Fibroblast of villous mesenchyme (primary cell): ENCODE data around the gene COL4A1. TPM values are rescaled to one million over a fixed set of nuclear protein-coding genes. Genes with fewer than 3 reads are reported as not detected.
"Not testable (repeated sequence)": the region's sequence is repeated elsewhere in the genome, so short reads cannot be mapped to it uniquely, and the experiment has no call there.

Experiments
- DNase-seq: peaks from one replicate; pipeline ENCODE4 v3.0.0-alpha.2; 2010; ENCODE audit warnings: low read depth
- H3K4me3 ChIP-seq: 2 replicates; pipeline ENCODE4 v1.5.1; 2011; ENCODE audit warnings: low read depth, mild to moderate bottlenecking, low read length
- total RNA-seq: library from RNA; depleted of rRNA; stranded (reverse); fragments of >200 nt; gene quantifications from 2 replicates; pipeline ENCODE4 v1.2.3, GENCODE V29; 2012
- TF ChIP-seq, protein P1 (sequence below): IDR thresholded peaks from 2 replicates; pipeline ENCODE4 v1.5.1; 2012; ENCODE audit warnings: low read depth, mild to moderate bottlenecking, low read length; ENCODE audit not compliant: insufficient read depth

The COL4A1 gene
- total RNA-seq, 1 donor: 1,391 TPM

DNA sequence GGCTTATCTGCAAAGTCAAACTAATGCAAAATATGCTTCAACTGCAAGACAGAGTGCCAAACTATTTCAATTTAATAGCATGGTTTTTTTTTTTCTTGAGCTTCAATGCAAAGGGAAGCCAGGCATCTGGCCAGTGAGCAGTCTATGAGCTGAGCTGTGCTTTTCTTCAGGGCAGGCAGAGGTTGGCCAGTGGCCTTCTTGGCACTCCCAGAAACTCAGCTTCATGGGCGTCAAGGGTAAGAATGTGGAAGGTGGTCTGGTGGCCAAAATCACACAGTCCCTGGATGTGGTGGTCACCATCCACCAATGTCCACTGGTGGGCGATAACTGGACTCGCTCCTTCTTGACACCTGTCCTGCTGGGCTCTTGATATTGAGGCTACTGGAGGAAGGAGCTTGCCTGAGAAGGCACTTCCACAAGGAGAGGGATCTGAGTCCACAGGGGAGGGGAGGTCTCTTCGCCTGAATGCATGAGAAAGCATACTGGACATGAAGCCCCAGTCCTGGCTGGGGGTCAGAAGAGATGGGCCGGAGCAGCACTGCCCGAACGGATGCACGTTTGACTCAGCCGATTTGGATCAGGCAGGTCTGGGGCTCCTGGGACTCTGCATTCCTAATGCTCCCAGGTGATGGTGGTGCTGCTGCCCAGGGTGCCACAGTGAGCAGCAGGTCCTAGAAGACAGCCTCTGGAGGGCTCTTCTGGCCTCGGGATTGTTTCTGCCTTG lies 17.2 kb upstream of the COL4A1 start:
- no peak for DNase-seq
- TF ChIP-seq, protein P1, sequence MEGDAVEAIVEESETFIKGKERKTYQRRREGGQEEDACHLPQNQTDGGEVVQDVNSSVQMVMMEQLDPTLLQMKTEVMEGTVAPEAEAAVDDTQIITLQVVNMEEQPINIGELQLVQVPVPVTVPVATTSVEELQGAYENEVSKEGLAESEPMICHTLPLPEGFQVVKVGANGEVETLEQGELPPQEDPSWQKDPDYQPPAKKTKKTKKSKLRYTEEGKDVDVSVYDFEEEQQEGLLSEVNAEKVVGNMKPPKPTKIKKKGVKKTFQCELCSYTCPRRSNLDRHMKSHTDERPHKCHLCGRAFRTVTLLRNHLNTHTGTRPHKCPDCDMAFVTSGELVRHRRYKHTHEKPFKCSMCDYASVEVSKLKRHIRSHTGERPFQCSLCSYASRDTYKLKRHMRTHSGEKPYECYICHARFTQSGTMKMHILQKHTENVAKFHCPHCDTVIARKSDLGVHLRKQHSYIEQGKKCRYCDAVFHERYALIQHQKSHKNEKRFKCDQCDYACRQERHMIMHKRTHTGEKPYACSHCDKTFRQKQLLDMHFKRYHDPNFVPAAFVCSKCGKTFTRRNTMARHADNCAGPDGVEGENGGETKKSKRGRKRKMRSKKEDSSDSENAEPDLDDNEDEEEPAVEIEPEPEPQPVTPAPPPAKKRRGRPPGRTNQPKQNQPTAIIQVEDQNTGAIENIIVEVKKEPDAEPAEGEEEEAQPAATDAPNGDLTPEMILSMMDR: no peak
- H3K4me3 ChIP-seq: no peak overlapping the region

DNA sequence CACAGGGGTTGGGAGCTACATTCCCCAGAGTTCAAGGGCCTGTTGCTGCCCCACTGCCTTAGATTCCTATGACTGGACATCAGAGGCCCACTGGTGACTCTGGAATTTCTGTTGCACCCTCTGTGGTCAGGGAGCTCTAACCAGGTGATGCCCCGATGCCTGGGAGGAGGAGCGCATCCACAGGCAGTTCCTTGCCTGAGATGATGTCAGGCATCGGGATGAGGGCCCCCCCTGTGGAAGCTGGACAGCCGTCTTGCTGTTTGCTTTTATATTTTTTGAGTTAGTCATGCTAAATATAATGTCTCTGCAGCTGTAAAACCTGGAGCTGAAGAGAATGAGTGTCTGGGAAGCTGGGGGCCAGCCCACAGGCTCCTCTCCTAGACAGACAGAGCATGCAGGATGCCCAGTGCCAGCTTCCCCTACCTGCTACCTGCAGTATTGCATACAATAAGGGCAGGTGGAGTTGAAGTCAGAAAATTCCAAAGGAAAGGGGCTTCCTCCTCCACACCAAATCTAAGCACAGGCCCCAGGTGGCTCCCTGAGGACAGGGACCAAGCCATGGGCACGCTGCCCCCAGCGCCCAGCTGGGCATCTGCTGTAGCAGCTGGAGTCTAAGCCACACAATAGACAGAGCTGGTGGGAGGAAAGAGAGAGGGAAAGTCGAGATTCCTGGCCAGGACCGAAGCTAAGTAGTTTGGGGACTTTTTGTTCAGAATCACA lies 16.4 kb upstream of the COL4A1 start:
- peak; percentile 83 for DNase-seq
- TF ChIP-seq, protein P1: peak; percentile 31
- H3K4me3 ChIP-seq: no peak overlapping the region

DNA sequence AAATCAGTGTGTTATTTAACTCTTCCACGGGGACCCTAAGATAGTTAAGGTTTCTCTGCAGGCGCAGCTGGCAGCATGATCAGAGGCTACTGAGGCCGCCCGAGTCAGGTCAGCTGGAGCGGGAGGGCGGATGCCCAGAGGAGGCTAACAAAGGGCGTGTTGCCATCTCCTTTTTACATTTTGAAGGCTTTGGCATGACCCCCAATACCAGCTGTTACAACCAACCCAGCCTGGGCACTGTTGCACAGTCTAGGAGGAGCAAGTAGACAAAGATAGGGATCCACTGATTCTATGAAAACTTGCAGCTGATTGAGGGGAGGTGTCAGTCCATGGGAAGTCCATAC lies 15.8 kb upstream of the COL4A1 start:
- TF ChIP-seq, protein P1: no peak
- no peak for DNase-seq
- no peak overlapping the region for H3K4me3 ChIP-seq

DNA sequence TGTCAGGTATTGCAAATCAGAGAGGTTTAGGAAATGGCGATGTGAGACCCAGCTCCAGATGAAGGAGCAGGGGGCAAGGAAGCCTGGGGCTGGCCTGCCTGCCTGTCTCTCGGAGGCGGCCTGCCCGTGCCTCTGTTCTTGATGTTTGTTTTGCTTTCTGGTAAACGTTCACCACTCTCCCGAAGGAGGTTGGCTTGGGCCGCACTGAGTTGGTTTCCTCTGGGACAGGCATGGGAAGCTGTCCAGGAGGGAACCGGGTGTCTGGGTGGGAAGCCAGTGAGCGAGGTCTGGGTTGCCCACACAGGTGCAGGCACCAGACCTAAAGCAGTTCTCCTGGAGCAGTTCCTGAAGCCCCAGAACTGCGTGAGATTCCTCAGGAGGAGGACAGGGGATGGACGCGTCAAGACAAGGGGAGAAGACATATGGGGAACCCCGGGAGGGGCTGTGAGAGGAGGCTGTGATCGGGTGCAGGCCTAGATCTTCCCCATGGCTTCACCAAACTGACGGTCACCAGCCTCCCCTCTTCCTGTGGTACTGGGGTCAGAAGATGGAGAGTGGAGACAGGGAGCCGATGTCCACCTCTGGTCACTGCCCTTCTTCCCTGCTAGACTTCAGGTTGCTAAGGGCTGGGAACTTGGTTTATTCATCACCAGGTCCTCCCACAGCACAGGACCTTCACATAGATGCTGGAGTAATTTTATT lies 15.3 kb upstream of the COL4A1 start:
- no peak for DNase-seq
- TF ChIP-seq, protein P1: no peak

DNA sequence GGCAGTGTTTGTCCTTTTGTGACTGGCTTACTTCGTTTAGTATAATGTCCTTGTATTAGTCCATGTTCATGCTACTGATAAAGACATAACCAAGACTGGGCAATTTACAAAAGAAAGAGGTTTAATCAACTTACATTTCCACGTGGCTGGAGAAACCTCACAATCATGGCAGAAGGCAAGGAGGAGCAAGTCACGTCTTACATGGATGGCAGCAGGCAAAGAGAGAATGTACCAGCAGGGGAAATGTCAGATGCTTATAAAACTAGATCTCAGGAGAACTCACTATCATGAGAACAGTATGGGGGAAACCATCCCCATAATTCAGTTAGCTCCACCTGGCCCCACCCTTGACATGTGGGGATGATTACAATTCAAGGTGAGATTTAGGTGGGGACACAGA lies 14.6 kb upstream of the COL4A1 start:
- not testable (repeated sequence) for H3K4me3 ChIP-seq, DNase-seq

More for the DNA sequence above, 15.3 kb upstream of the COL4A1 start:
- no peak overlapping the region for H3K4me3 ChIP-seq

DNA sequence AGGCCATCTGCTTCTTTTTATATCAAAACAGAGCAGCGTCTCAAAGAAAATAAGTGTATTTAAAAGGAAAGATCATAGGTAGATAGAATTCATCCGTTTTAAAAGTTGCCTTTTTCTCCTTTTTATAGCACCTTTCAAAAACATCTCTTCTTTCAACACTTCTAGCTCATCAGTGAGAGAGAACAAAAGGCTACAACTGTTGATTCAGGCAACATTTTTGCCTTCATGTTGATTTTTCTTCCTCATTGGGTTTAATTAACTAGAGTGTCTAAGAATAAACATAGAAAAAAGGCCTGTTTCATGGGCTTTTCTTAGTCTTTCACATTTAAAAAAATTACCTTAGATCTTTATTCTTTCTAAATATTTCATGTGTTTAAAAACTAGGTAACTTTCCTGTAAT lies 13.7 kb upstream of the COL4A1 start:
- no peak for DNase-seq
- TF ChIP-seq, protein P1: no peak
- no peak overlapping the region for H3K4me3 ChIP-seq
